GM12865 (cell line): ENCODE measurements around the gene RBM3.
A peak's percentile ranks its signal among the peaks of the same experiment; 100 is the strongest.
"Not testable (repeated sequence)": the region's sequence is repeated elsewhere in the genome, so short reads cannot be mapped to it uniquely, and the experiment has no call there.

Experiments used
- DNase-seq: peaks from one replicate; pipeline ENCODE4 v3.0.0; 2010; ENCODE audit warnings: low read depth
- H3K4me3 ChIP-seq: 2 replicates; pipeline ENCODE4 v1.5.1; 2011; ENCODE audit warnings: mild to moderate bottlenecking, low read depth, low read length, control low read depth
- CTCF ChIP-seq: IDR thresholded peaks from 2 replicates; pipeline ENCODE4 v1.5.1; 2011; ENCODE audit warnings: low read length, control low read depth, low read depth, inconsistent platforms; ENCODE audit not compliant: insufficient read depth; ENCODE audit errors: missing control alignments

The RBM3 gene

GRCh38 chrX:48574270-48575266 is at the start of gene RBM3:
Gene RBM3, plus strand, starts transcription at chrX:48574484. Its CDS starts 697 bp downstream, at chrX:48575181.
- TF ChIP-seq CTCF, result peak; percentile 22
- peak within 1 kb of the TSS; percentile 79 for H3K4me3 ChIP-seq
- DNase-seq, result peak; percentile 96

GRCh38 chrX:48525853-48526252 is 48.4 kb upstream of the RBM3 start:
- not testable (repeated sequence) for DNase-seq, H3K4me3 ChIP-seq

GRCh38 chrX:48530736-48531135 is 43.5 kb upstream of the RBM3 start:
- TF ChIP-seq CTCF, result no peak
- no peak for DNase-seq
- H3K4me3 ChIP-seq, result no peak overlapping the region

- no peak for DNase-seq
These were observed 42.8 kb upstream of the RBM3 start for GRCh38 chrX:48531358-48531959.

GRCh38 chrX:48532161-48532560 is 42.1 kb upstream of the RBM3 start:
- no peak for TF ChIP-seq CTCF
- H3K4me3 ChIP-seq, result no peak overlapping the region
- DNase-seq, result no peak

More at GRCh38 chrX:48531358-48531959, 42.8 kb upstream of the RBM3 start:
- TF ChIP-seq CTCF, result no peak
- no peak overlapping the region for H3K4me3 ChIP-seq

GRCh38 chrX:48533165-48533564 is 41.1 kb upstream of the RBM3 start:
- DNase-seq, result no peak
- TF ChIP-seq CTCF, result no peak
- no peak overlapping the region for H3K4me3 ChIP-seq

GRCh38 chrX:48538641-48539344 is 35.5 kb upstream of the RBM3 start:
- TF ChIP-seq CTCF, result no peak
- DNase-seq, result no peak
- H3K4me3 ChIP-seq, result peak overlapping the region; percentile 41
